Hepatocyte (in vitro differentiated cells): ENCODE results near the gene PODXL2. TPM values are rescaled to one million over a fixed set of nuclear protein-coding genes. Genes with fewer than 3 reads are reported as not detected.

ENCODE experiments used
- DNase-seq: peaks from one replicate; pipeline ENCODE4 v3.0.0-alpha.2; 2016; ENCODE audit warnings: low spot score
- H2AFZ ChIP-seq: fragments of 200-600 bp; sonication (generic); 2 replicates; pipeline ENCODE4 v1.6.0; 2016; ENCODE audit warnings: antibody characterized with exemption, mild to moderate bottlenecking
- H3K27ac ChIP-seq: fragments of 200-600 bp; sonication (generic); 2 replicates; pipeline ENCODE4 v1.5.1; 2016; ENCODE audit warnings: mild to moderate bottlenecking
- H3K27me3 ChIP-seq: fragments of 200-600 bp; sonication (generic); 2 replicates; pipeline ENCODE4 v1.6.1; 2016
- H3K36me3 ChIP-seq: fragments of 200-600 bp; sonication (generic); replicated peaks from 2 replicates; pipeline ENCODE4 v1.5.1; 2016; ENCODE audit warnings: low read depth; ENCODE audit not compliant: insufficient read depth
- H3K4me1 ChIP-seq: fragments of 200-600 bp; sonication (generic); 2 replicates; pipeline ENCODE4 v1.5.1; 2016; ENCODE audit warnings: mild to moderate bottlenecking, moderate library complexity; ENCODE audit not compliant: insufficient read depth
- H3K4me2 ChIP-seq: fragments of 200-600 bp; sonication (generic); 2 replicates; pipeline ENCODE4 v1.6.0; 2016
- H3K4me3 ChIP-seq: fragments of 200-600 bp; sonication (generic); 2 replicates; pipeline ENCODE4 v1.5.1; 2016; ENCODE audit warnings: mild to moderate bottlenecking
- H3K79me2 ChIP-seq: fragments of 200-600 bp; sonication (generic); 2 replicates; pipeline ENCODE4 v1.6.0; 2017; ENCODE audit warnings: mild to moderate bottlenecking
- H3K9me2 ChIP-seq: fragments of 200-600 bp; sonication (generic); replicated peaks from 2 replicates; pipeline ENCODE4 v1.6.0; 2017; ENCODE audit warnings: mild to moderate bottlenecking; ENCODE audit not compliant: insufficient read depth
- H3K9me3 ChIP-seq: fragments of 200-600 bp; sonication (generic); 2 replicates; pipeline ENCODE4 v1.5.1; 2016; ENCODE audit warnings: low read depth, mild to moderate bottlenecking
- H4K20me1 ChIP-seq: fragments of 200-600 bp; sonication (generic); 2 replicates; pipeline ENCODE4 v1.6.0; 2016; ENCODE audit warnings: mild to moderate bottlenecking; ENCODE audit not compliant: insufficient read depth, poor library complexity, severe bottlenecking
- CTCF ChIP-seq: fragments of 200-600 bp; sonication (generic); IDR thresholded peaks from 2 replicates; pipeline ENCODE4 v1.5.1; 2016; ENCODE audit warnings: antibody characterized with exemption, mild to moderate bottlenecking; ENCODE audit not compliant: poor library complexity
- EZH2 ChIP-seq: fragments of 200-600 bp; sonication (generic); IDR thresholded peaks from 2 replicates; pipeline ENCODE4 v1.6.1; 2016; ENCODE audit warnings: antibody characterized with exemption, mild to moderate bottlenecking, borderline replicate concordance
- EZH2phosphoT487 ChIP-seq: fragments of 200-600 bp; sonication (generic); IDR thresholded peaks from one replicate; pipeline ENCODE4 v1.6.1; 2018; ENCODE audit warnings: antibody characterized with exemption, mild to moderate bottlenecking, low read depth, moderate library complexity; ENCODE audit not compliant: unreplicated experiment, severe bottlenecking
- WGBS: methylation state at CpG from one replicate; pipeline ENCODE4 v1.1.6; 2016; ENCODE audit warnings: low lambda C conversion rate; ENCODE audit errors: missing lambda C conversion rate; 5-methylcytosine and 5-hydroxymethylcytosine counted together
- polyA plus RNA-seq: library from polyadenylated mRNA; unstranded; fragments of >200 nt; fragmentation: Nextera tagmentation; extraction: Ambion mirVana; gene quantifications from 2 replicates; pipeline ENCODE4 v1.2.1, GENCODE V29; 2016
- total RNA-seq: library from RNA; depleted of rRNA; stranded (reverse); fragments of >200 nt; gene quantifications from 2 replicates; pipeline ENCODE4 v1.2.3, GENCODE V29; 2014

PODXL2 gene
- total and polyA plus RNA-seq, 2 experiments from 2014 or later: 5.1 to 6.4 TPM

- Histone ChIP-seq H4K20me1 (no peaks in the 10 kb centered on the region), H3K9me3 (no peaks in the 10 kb centered on the region), H3K4me3 (no peak overlapping the region), H3K27me3 (no peaks in the 10 kb centered on the region), H3K36me3 (no peaks in the 10 kb centered on the region), H3K79me2 (no peaks in the 10 kb centered on the region), H3K4me2 (no peak overlapping the region), H3K9me2 (no peaks in the 10 kb centered on the region), H2AFZ (no peak overlapping the region), H3K27ac (no peak overlapping the region), H3K4me1 (peaks cover 5% of the 10 kb centered on the region)
- no peak for DNase-seq
- 91% methylated on average over 4 of the region's 4 CpGs for WGBS
- TF ChIP-seq EZH2 (no peak), CTCF (no peak), EZH2phosphoT487 (no peak)
Measured at GRCh38 chr3:127676456-127676855, 47.5 kb downstream of the PODXL2 start.

- Histone ChIP-seq H3K4me3 (no peak overlapping the region), H3K9me2 (no peaks in the 10 kb centered on the region), H3K36me3 (no peaks in the 10 kb centered on the region), H3K4me2 (no peak overlapping the region), H3K27ac (no peak overlapping the region), H3K9me3 (no peaks in the 10 kb centered on the region), H4K20me1 (no peaks in the 10 kb centered on the region), H3K79me2 (no peaks in the 10 kb centered on the region), H2AFZ (no peak overlapping the region), H3K27me3 (no peaks in the 10 kb centered on the region), H3K4me1 (peaks cover 4% of the 10 kb centered on the region)
- no peak for TF ChIP-seq EZH2
- TF ChIP-seq EZH2phosphoT487: no peak
- TF ChIP-seq CTCF: no peak
- no peak for DNase-seq
- 95% methylated on average over 19 of the region's 21 CpGs for WGBS
Measured at GRCh38 chr3:127676921-127677351, 48.0 kb downstream of the PODXL2 start.

GRCh38 chr3:127677541-127678314 lies 48.7 kb downstream of the PODXL2 start:
- Histone ChIP-seq H2AFZ (no peak overlapping the region), H3K36me3 (no peaks in the 10 kb centered on the region), H3K4me3 (no peak overlapping the region), H3K27ac (no peak overlapping the region), H3K9me2 (no peaks in the 10 kb centered on the region), H3K27me3 (no peaks in the 10 kb centered on the region), H3K9me3 (no peaks in the 10 kb centered on the region), H3K4me1 (no peaks in the 10 kb centered on the region), H3K79me2 (no peaks in the 10 kb centered on the region), H4K20me1 (no peaks in the 10 kb centered on the region), H3K4me2 (no peak overlapping the region)
- WGBS: 92% methylated on average over 17 of the region's 17 CpGs
- no peak for DNase-seq
- TF ChIP-seq CTCF: no peak
- TF ChIP-seq EZH2phosphoT487: no peak
- no peak for TF ChIP-seq EZH2
